Measurements from ENCODE around the gene PTPRD.
A peak's percentile ranks its signal among the peaks of the same experiment; 100 is the strongest.

Gene PTPRD

GRCh38 chr9:10331157-10331556 lies 281.6 kb downstream of the PTPRD start:
- H3K4me3 ChIP-seq (ENCODE audit: low read depth, low read length) = no peak overlapping the region
- DNase-seq (ENCODE audit: low read depth) = no peak
- TF ChIP-seq CTCF (conservative IDR thresholded peaks at IDR 0.05; ENCODE audit: low read depth, low read length) = no peak

DNA sequence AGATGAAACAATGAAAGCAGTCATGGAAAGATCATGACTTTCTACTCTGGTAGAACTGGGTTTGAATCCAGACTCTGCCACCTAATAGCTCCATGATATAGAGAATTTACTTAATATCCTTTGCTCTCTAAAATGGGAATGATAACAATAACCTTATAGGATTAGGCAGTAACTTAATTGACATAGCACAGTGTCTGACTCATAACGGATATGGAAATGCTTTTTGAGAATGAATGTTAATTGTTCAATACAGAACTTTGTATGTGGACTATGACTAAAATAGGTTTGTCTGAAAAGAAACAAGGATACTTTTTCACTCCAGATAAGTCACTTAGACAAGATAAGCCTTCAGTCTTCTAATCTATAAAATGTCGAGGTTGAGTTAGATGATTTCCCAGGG lies 330.7 kb downstream of the PTPRD start:
- H3K4me3 ChIP-seq (ENCODE audit: low read depth, low read length) = no peak overlapping the region
- DNase-seq (ENCODE audit: low read depth) = no peak
- TF ChIP-seq CTCF (conservative IDR thresholded peaks at IDR 0.05; ENCODE audit: low read depth, low read length) = no peak

- TF ChIP-seq CTCF (conservative IDR thresholded peaks at IDR 0.05; ENCODE audit: low read depth, low read length) = no peak
Observed at GRCh38 chr9:10274988-10275387, 337.8 kb downstream of the PTPRD start.

DNA sequence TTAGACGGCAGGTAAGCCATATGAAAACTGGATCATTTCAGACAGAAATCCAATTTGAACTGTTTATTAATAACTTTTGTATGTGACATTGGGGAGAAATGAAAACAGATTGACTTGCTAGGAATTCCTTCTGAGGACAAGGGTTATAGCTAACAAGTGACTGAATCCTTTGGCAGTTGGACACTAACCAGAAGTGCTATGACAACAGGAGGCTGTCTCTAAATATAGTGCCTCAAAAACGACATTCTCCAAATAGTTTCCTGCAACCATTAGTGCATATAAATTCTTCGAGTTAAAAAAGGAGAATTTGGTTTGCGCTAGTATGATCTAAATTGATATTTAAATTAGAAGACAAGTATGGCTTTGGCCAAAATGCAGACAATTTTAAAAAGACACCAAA lies 338.6 kb downstream of the PTPRD start:
- no peak overlapping the region for H3K4me3 ChIP-seq (ENCODE audit: low read depth, low read length)
- no peak for TF ChIP-seq CTCF (conservative IDR thresholded peaks at IDR 0.05; ENCODE audit: low read depth, low read length)
- DNase-seq (ENCODE audit: low read depth) = peak; percentile 29

More at GRCh38 chr9:10274988-10275387, 337.8 kb downstream of the PTPRD start:
- DNase-seq (ENCODE audit: low read depth) = peak; percentile 23
- H3K4me3 ChIP-seq (ENCODE audit: low read depth, low read length) = no peak overlapping the region

DNA sequence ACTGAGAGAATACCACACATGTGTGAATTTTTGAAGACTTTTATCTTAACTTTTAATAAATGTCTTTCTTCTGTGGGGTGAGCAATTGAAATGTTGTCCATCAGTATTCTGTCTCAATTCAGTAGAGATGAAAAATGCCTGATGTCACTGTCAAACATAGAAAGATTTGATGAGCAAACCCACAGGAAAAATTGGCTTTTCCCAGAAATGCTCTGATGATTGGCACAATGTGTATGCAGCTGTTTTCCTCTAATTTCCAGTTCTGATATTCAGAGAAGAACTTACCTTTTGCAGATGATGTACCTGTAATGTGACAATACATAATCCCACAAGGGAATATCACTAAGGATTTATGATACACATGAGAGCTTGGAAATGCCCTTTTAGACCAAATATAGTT lies 340.0 kb downstream of the PTPRD start:
- no peak for TF ChIP-seq CTCF (conservative IDR thresholded peaks at IDR 0.05; ENCODE audit: low read depth, low read length)
- DNase-seq (ENCODE audit: low read depth) = no peak
- H3K4me3 ChIP-seq (ENCODE audit: low read depth, low read length) = no peak overlapping the region

DNA sequence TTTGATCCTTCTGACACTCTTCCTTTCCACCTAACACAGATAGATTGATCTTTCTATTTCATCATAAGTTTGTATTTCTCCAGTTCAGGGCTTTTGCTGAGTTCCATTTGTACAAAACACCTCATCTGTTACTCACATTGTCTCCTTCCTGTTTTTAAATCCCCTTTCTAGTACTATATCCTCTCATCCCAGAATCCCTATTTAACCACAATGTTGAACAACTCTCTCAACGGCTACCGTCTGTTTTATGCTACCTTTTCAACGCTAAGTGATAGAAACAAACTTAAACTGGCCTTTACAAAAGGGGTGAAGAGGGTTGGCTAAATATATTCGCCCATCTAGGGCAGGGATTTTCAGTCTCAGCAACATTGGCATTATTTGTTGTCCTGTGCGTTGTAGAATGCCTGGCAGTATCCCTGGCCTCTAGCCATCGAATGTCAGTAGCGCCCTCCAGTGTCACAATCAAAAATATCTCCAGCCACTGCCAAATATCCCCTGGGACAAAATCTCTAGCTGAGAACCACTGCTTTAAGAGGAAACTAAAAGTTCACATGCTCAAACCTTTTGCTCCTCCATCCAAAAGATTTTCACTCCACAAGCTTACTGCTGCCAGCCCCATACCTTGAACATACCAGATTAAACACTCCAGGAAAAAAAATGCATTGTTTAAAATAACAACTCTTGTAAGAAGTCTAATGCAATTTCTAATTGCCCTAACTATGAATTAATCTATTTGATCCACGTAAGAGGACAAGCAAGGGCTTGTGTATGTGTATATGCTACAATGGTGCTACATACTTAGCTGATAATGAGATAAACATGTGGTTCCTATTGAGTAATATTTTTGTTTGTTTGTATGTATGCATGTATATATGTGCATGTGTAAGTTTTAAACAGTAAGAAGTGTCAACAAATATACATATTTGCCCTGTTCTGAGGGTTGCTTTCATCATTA lies 344.0 kb downstream of the PTPRD start:
- peak overlapping the region; percentile 27 for H3K4me3 ChIP-seq (ENCODE audit: low read depth, low read length)
- DNase-seq (ENCODE audit: low read depth) = peak; percentile 73
- TF ChIP-seq CTCF (conservative IDR thresholded peaks at IDR 0.05; ENCODE audit: low read depth, low read length) = peak; percentile 82

Measured in choroid plexus epithelial cell (primary cell).